GM21381 (cell line): ENCODE results near the gene MTARC1.

Experiments used
- ATAC-seq: cut with Tn5 transposase; IDR thresholded peaks from one replicate; pipeline ENCODE4 v1.9.1; 2021; ENCODE audit warnings: mild to moderate bottlenecking, moderate library complexity; ENCODE audit not compliant: unreplicated experiment

The MTARC1 gene

DNA sequence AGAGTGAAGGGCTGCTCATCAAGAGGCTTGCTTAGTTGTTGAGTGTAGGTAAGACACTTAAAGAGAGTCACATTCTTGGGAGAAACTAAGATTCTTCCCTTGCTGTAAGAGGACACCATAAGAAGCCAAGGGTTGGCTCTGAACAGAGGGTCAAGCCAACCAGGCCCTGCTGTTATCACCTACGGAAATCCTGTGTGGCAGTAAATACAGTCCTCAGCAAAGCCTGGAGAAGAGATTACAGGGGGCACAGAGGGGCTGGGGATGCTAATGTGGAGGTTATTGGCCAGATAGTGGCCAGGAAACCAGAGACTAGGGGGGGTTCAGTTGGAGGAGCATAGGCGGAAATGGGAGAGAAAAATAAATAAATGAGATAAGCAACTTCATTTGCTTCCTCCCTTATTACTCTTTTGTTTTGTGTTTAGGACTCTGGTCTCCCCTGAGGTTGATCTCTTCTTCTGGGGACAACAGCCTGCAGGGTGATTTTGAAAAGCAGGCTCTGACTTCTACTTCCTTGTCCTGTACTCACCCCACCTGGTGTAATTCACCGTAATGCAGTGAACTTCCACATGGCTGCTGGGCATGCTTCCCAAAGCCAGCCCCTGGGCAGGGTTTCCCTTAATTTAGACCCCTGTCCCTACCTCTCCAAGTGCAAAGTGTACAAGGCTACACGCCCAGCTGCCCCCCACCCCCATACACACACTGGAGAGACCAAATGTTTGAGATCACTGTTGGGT is 40.9 kb downstream of the MTARC1 start:
- ATAC-seq = no peak

DNA sequence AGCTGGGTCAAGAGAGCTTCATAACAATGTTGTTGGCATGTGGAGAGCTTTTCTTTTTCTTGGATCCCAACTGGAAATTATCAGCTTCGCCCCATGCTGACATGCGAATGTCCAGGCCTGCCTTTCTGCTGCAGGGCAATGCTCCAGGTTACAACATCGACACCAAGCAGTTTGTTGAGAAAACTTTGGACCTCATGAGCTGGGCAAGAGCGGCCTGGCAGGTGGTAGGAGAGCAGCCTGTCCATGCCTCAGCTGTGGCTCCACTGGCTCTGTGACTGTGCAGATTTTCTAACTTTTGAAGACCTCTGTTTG is 41.4 kb downstream of the MTARC1 start:
- no peak for ATAC-seq

DNA sequence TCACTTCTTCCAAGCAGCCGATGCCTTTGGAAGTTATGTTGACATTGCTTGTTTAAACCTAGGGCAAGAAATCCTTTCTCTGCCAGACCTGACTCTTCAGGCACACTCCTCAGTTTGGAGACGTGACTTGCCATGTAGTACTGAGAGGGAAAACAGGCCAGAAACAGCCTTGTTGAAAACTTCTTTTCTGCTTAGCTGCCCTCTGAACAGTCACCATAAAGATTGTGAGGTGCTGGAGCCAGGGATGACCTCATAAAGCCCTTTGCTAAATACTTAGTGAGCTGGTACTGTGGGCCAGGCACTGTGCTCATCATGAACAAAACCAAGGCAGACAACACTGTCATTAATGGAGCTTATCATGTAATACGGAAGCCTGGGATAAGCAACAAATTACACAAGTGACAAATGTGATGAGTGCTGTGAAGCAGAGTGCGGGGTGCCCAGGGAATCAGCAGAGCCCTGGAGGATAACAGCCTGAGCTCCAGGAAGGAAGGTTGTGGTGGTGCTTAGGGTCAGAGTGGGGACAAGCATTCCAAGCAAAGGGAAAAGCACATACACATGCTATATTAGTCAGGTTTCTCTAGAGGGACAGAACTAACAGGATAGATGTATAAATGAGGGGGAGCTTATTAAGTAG is 42.4 kb downstream of the MTARC1 start:
- no peak for ATAC-seq

DNA sequence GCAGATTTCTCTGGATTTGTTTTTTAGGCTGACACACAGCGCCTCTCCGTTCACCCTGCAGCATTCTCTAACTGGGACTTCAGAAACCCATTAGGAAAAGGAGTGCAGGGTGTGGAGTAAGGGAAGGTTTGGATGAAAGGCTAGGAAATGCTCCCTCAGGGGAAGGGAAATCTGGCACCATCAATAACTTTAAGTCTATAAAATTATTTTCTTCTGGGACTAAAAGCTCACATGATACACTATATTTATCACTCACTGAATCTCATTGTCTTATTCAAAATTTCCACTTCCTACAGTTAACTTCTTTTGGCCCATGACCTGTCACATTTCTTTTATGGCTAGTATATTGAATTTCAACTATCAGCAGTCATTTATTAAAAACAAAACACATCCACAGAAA is 46.7 kb downstream of the MTARC1 start:
- ATAC-seq = no peak

DNA sequence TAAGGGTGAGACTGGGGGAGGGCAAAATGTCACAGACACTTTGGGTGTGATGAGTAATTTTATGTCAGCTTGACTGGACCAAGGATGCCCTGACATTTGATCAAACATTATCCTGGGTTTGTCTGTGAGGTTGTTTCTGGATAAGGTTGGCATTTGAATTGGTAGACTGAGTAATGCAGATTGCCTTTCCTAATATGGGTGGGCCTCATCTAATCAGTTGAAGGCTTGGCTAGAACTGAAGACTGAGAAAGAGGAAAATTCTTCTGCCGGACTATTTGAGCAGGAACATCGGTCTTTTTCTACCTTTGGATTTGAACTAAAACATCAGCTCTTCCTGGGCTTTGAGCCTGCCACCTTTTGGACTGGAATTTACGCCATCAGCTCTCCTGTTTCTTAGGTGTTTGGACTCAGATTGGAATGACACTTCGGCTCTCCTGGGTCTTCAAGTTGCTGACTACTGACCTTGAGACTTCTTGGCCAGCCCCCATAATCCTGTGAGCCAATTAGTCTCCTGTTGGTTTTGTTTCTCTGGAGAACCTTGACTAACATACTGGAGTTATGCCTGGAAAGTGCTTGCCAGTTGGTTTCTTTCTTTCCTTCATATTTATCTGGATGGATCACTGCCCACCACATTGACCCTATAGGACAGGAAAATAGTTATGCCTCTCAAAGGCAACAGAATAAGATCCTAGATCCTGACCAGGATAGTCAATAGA is 47.6 kb downstream of the MTARC1 start:
- no peak for ATAC-seq
